ENCODE results near the gene DUSP15.

The DUSP15 gene

DNA sequence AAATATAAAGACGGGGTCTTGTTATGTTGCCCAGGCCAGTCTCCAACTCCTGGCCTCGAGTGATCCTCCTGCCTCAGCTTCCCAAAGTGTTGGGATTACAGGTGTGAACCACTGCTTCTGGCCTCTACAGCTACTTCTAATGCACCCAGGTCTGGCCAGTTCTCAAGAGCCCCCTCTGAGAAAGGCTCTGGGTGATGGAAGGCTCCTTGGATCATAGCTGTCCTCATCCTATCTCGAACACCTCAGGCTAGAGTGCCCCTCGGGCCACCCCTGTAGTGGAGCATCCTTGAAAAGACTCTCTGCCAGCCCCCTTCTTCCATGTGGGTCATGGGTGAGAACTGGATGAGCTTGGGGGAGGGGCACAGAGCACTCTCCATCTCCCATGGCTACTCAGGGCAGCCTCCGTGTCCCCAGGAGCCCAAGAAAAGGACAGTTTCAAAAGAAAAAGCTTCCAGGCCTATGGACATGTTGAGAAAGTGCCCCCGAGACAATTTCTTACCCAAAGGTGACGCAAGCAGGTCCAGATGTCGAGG lies 51.9 kb downstream of the DUSP15 start:
- Histone ChIP-seq H2BK15ac (ENCODE audit: low read length) (no peak overlapping the region), H3K9ac (ENCODE audit: low read depth, low read length, poor library complexity) (no peak overlapping the region), H3K14ac (ENCODE audit: low read length) (no peak overlapping the region), H3K79me1 (ENCODE audit: low read depth, low read length) (no peaks in the 10 kb centered on the region), H2AFZ (ENCODE audit: low read length) (no peak overlapping the region), H2BK12ac (ENCODE audit: low read length) (no peak overlapping the region), H2AK5ac (ENCODE audit: low read depth, low read length) (peak overlapping the region; percentile 51), H3K4me1 (ENCODE audit: control insufficient read depth in 2 of 2, insufficient read depth in 1 of 2, low read depth in 1 of 2, low read length in 2 of 2) (peaks cover 6 to 8% of the 10 kb centered on the region in 2 donors), H3K18ac (ENCODE audit: low read length) (peak overlapping the region; percentile 12), H3K4me2 (ENCODE audit: insufficient read depth, low read length, poor library complexity, severe bottlenecking) (no peak overlapping the region), H3K4me3 (ENCODE audit: low read length in 2 of 2) (no peak overlapping the region), H4K8ac (ENCODE audit: low read depth, low read length) (no peak overlapping the region), H3K36me3 (replicated peaks in 1 of 2; ENCODE audit: control insufficient read depth in 2 of 2, insufficient read depth in 2 of 2, low read length in 2 of 2) (no peaks in the 10 kb centered on the region), H3K9me3 (replicated peaks in 1 of 2; ENCODE audit: control insufficient read depth in 2 of 2, insufficient read depth in 1 of 2, low read depth in 1 of 2, low read length in 2 of 2) (no peaks in the 10 kb centered on the region), H3K4ac (ENCODE audit: low read length) (no peak overlapping the region), H2BK120ac (ENCODE audit: low read depth, low read length) (no peak overlapping the region), H2BK5ac (ENCODE audit: low read length) (no peak overlapping the region), H4K91ac (ENCODE audit: low read depth, low read length, poor library complexity) (no peak overlapping the region), H3K27me3 (ENCODE audit: control insufficient read depth in 3 of 3, insufficient read depth in 3 of 3, low read depth in 1 of 3, low read length in 3 of 3) (no peaks in the 10 kb centered on the region), H3K27ac (replicated peaks; ENCODE audit: low read length) (no peak overlapping the region), H3K23ac (ENCODE audit: low read depth, low read length, poor library complexity) (no peak overlapping the region)
- no peak for DNase-seq (ENCODE audit: low spot score)
- no CpG with 5 or more reads among the region's 8 CpGs for WGBS, 2 donors (ENCODE audit: extremely low coverage in 2 of 2, insufficient read length in 2 of 2, insufficient replicate concordance in 1 of 2)

DNA sequence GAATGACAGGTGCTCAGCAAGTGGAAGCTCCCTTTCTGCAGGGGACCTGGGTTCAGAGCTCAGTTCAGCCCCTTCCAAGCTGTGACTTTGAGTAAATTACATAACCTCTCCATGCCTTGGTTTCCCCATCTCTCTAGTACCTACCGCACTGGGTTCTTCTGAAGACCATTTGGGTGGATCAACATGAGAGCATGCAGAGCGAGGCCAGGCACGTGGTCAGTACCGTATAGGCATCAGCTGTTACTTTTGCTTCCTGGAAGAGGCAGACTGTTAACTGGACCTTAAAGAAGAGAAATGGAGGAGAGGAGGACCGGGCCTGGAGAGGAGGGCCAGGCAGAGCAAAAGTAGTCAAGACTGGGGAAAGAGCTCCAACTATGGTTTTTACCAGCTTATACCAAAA lies 52.9 kb downstream of the DUSP15 start:
- Histone ChIP-seq H4K8ac (ENCODE audit: low read depth, low read length) (no peak overlapping the region), H3K23ac (ENCODE audit: low read depth, low read length, poor library complexity) (no peak overlapping the region), H3K4me2 (ENCODE audit: insufficient read depth, low read length, poor library complexity, severe bottlenecking) (no peak overlapping the region), H3K36me3 (replicated peaks in 1 of 2; ENCODE audit: control insufficient read depth in 2 of 2, insufficient read depth in 2 of 2, low read length in 2 of 2) (no peaks in the 10 kb centered on the region), H2BK5ac (ENCODE audit: low read length) (no peak overlapping the region), H3K4ac (ENCODE audit: low read length) (no peak overlapping the region), H3K79me1 (ENCODE audit: low read depth, low read length) (no peaks in the 10 kb centered on the region), H3K4me3 (ENCODE audit: low read length in 2 of 2) (no peak overlapping the region), H4K91ac (ENCODE audit: low read depth, low read length, poor library complexity) (no peak overlapping the region), H2BK120ac (ENCODE audit: low read depth, low read length) (no peak overlapping the region), H2AK5ac (ENCODE audit: low read depth, low read length) (no peak overlapping the region), H3K14ac (ENCODE audit: low read length) (no peak overlapping the region), H2BK15ac (ENCODE audit: low read length) (no peak overlapping the region), H3K27me3 (ENCODE audit: control insufficient read depth in 3 of 3, insufficient read depth in 3 of 3, low read depth in 1 of 3, low read length in 3 of 3) (no peaks in the 10 kb centered on the region), H2BK12ac (ENCODE audit: low read length) (no peak overlapping the region), H3K4me1 (ENCODE audit: control insufficient read depth in 2 of 2, insufficient read depth in 1 of 2, low read depth in 1 of 2, low read length in 2 of 2) (peaks cover 0 to 5% of the 10 kb centered on the region in 2 donors), H2AFZ (ENCODE audit: low read length) (no peak overlapping the region), H3K9me3 (replicated peaks in 1 of 2; ENCODE audit: control insufficient read depth in 2 of 2, insufficient read depth in 1 of 2, low read depth in 1 of 2, low read length in 2 of 2) (no peaks in the 10 kb centered on the region), H3K9ac (ENCODE audit: low read depth, low read length, poor library complexity) (no peak overlapping the region), H3K18ac (ENCODE audit: low read length) (no peak overlapping the region), H3K27ac (replicated peaks; ENCODE audit: low read length) (no peak overlapping the region)
- no peak for DNase-seq (ENCODE audit: low spot score)
- WGBS, 2 donors (ENCODE audit: extremely low coverage in 2 of 2, insufficient read length in 2 of 2, insufficient replicate concordance in 1 of 2) = no CpG with 5 or more reads among the region's 5 CpGs

DNA sequence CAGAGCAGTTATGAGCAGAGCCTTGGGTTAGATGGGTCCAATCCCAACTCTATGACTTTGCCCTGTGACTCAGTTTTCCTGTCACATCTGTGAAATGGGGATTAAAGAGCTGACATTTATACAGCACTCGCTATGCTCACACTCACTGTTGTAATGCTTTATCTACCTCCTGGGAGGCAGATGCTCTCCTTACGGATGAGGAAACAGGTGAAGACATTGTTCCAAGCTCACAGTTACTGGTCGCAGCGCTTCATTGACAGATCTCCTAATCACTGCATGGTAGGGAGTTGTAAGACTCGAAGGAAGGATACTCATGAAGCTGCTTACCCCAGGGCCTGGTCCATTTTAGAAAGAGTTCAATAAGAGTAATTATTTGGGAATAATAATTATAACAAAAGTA lies 54.1 kb downstream of the DUSP15 start:
- H2BK12ac ChIP-seq (ENCODE audit: low read length) = no peak overlapping the region
- H2BK120ac ChIP-seq (ENCODE audit: low read depth, low read length) = no peak overlapping the region
- no peaks in the 10 kb centered on the region for H3K9me3 ChIP-seq (replicated peaks in 1 of 2; ENCODE audit: control insufficient read depth in 2 of 2, insufficient read depth in 1 of 2, low read depth in 1 of 2, low read length in 2 of 2)
- no peak overlapping the region for H4K91ac ChIP-seq (ENCODE audit: low read depth, low read length, poor library complexity)
- H3K23ac ChIP-seq (ENCODE audit: low read depth, low read length, poor library complexity) = no peak overlapping the region
- H2BK5ac ChIP-seq (ENCODE audit: low read length) = no peak overlapping the region
- no peaks in the 10 kb centered on the region for H3K79me1 ChIP-seq (ENCODE audit: low read depth, low read length)
- H4K8ac ChIP-seq (ENCODE audit: low read depth, low read length) = no peak overlapping the region
- H3K4me1 ChIP-seq (ENCODE audit: control insufficient read depth in 2 of 2, insufficient read depth in 1 of 2, low read depth in 1 of 2, low read length in 2 of 2) = peaks cover 0 to 5% of the 10 kb centered on the region in 2 donors
- no peak overlapping the region for H3K18ac ChIP-seq (ENCODE audit: low read length)
- H3K14ac ChIP-seq (ENCODE audit: low read length) = no peak overlapping the region
- H2AFZ ChIP-seq (ENCODE audit: low read length) = no peak overlapping the region
- no peak overlapping the region for H3K9ac ChIP-seq (ENCODE audit: low read depth, low read length, poor library complexity)
- H3K36me3 ChIP-seq (replicated peaks in 1 of 2; ENCODE audit: control insufficient read depth in 2 of 2, insufficient read depth in 2 of 2, low read length in 2 of 2) = no peaks in the 10 kb centered on the region
- no peak overlapping the region for H3K27ac ChIP-seq (replicated peaks; ENCODE audit: low read length)
- no peak overlapping the region for H2AK5ac ChIP-seq (ENCODE audit: low read depth, low read length)
- WGBS, 2 donors (ENCODE audit: extremely low coverage in 2 of 2, insufficient read length in 2 of 2, insufficient replicate concordance in 1 of 2) = no CpG with 5 or more reads among the region's 5 CpGs
- no peak overlapping the region for H3K4ac ChIP-seq (ENCODE audit: low read length)
- DNase-seq (ENCODE audit: low spot score) = no peak
- H3K4me3 ChIP-seq (ENCODE audit: low read length in 2 of 2) = no peak overlapping the region
- no peak overlapping the region for H3K4me2 ChIP-seq (ENCODE audit: insufficient read depth, low read length, poor library complexity, severe bottlenecking)
- no peaks in the 10 kb centered on the region for H3K27me3 ChIP-seq (ENCODE audit: control insufficient read depth in 3 of 3, insufficient read depth in 3 of 3, low read depth in 1 of 3, low read length in 3 of 3)
- H2BK15ac ChIP-seq (ENCODE audit: low read length) = no peak overlapping the region

DNA sequence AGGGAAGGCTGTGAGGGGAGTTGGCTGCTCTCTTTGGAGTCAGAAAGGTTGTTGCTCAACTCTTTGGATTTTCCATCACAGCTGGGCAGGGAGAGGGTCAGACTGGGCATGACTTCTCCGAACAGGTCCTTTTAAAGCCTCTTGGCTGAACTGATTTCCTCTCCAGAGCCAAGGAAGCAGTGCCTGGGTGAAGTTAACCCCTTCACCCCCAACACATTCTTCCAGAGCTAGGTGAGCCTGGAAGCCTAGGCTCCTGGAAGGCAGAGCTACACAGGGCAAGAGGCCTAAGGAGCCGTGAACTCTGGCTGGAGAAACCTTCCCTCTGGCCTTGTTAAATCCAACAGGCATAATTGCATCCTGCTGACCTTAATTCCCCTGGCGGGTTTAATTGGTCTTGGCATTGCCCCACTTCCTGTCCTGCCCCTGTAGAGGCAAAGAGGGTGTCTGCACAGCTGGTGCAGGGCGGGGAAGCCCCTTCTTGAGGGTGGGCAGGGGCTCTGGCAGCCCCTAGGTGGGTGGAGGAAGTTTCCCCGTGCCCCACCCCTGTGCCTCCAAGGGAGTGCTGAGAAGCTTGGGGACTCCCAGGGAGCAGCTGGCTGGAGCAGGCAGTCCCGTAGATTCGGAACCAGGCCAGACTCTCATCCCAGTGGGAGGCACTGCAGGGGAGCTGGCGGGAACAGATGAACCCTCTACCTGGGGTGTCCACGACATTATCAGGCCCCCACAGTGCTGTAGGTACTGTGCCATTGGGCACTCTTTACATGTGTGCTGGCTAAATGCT lies 54.7 kb downstream of the DUSP15 start:
- H2BK5ac ChIP-seq (ENCODE audit: low read length) = no peak overlapping the region
- no peak overlapping the region for H3K23ac ChIP-seq (ENCODE audit: low read depth, low read length, poor library complexity)
- H3K18ac ChIP-seq (ENCODE audit: low read length) = no peak overlapping the region
- H4K91ac ChIP-seq (ENCODE audit: low read depth, low read length, poor library complexity) = peak overlapping the region; percentile 4
- WGBS, 2 donors (ENCODE audit: extremely low coverage in 2 of 2, insufficient read length in 2 of 2, insufficient replicate concordance in 1 of 2) = no CpG with 5 or more reads among the region's 9 CpGs
- H3K14ac ChIP-seq (ENCODE audit: low read length) = no peak overlapping the region
- no peak overlapping the region for H3K4me2 ChIP-seq (ENCODE audit: insufficient read depth, low read length, poor library complexity, severe bottlenecking)
- H3K4ac ChIP-seq (ENCODE audit: low read length) = no peak overlapping the region
- H3K9me3 ChIP-seq (replicated peaks in 1 of 2; ENCODE audit: control insufficient read depth in 2 of 2, insufficient read depth in 1 of 2, low read depth in 1 of 2, low read length in 2 of 2) = no peaks in the 10 kb centered on the region
- H3K9ac ChIP-seq (ENCODE audit: low read depth, low read length, poor library complexity) = no peak overlapping the region
- no peak overlapping the region for H3K27ac ChIP-seq (replicated peaks; ENCODE audit: low read length)
- no peaks in the 10 kb centered on the region for H3K79me1 ChIP-seq (ENCODE audit: low read depth, low read length)
- H2BK12ac ChIP-seq (ENCODE audit: low read length) = no peak overlapping the region
- H3K27me3 ChIP-seq (ENCODE audit: control insufficient read depth in 3 of 3, insufficient read depth in 3 of 3, low read depth in 1 of 3, low read length in 3 of 3) = no peaks in the 10 kb centered on the region
- no peak overlapping the region for H4K8ac ChIP-seq (ENCODE audit: low read depth, low read length)
- DNase-seq (ENCODE audit: low spot score) = no peak
- H3K4me1 ChIP-seq (ENCODE audit: control insufficient read depth in 2 of 2, insufficient read depth in 1 of 2, low read depth in 1 of 2, low read length in 2 of 2) = peaks cover 0 to 5% of the 10 kb centered on the region in 2 donors
- H2BK120ac ChIP-seq (ENCODE audit: low read depth, low read length) = no peak overlapping the region
- peak overlapping the region; percentile 15 for H2AK5ac ChIP-seq (ENCODE audit: low read depth, low read length)
- H3K36me3 ChIP-seq (replicated peaks in 1 of 2; ENCODE audit: control insufficient read depth in 2 of 2, insufficient read depth in 2 of 2, low read length in 2 of 2) = no peaks in the 10 kb centered on the region
- no peak overlapping the region for H2BK15ac ChIP-seq (ENCODE audit: low read length)
- H3K4me3 ChIP-seq (ENCODE audit: low read length in 2 of 2) = no peak overlapping the region
- H2AFZ ChIP-seq (ENCODE audit: low read length) = peak overlapping the region; percentile 17
